ENCODE results near the gene TP73.

DNA sequence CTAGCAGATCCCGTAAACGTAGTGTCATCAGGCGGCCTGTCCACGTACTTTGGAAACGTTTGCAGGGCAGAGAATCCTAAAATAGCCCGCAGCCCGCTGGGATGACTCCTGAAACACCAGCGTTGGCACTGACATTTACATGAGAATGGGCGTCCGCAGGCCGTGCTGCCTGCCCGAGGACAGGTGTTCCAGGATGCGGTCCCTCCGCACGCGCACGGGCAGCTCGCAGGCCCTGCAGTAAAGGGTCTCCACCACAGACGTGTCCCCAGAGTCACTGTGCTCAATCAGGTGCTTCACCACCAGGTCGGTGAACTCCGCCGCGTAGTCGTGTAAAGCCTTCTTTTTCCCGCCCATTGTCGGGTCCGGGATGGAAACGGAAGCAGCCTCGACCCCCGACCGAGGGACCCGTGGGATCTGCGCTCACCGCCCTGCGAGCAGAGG, 94.1 kb downstream of the TP73 start:
- TF ChIP-seq, protein P1, sequence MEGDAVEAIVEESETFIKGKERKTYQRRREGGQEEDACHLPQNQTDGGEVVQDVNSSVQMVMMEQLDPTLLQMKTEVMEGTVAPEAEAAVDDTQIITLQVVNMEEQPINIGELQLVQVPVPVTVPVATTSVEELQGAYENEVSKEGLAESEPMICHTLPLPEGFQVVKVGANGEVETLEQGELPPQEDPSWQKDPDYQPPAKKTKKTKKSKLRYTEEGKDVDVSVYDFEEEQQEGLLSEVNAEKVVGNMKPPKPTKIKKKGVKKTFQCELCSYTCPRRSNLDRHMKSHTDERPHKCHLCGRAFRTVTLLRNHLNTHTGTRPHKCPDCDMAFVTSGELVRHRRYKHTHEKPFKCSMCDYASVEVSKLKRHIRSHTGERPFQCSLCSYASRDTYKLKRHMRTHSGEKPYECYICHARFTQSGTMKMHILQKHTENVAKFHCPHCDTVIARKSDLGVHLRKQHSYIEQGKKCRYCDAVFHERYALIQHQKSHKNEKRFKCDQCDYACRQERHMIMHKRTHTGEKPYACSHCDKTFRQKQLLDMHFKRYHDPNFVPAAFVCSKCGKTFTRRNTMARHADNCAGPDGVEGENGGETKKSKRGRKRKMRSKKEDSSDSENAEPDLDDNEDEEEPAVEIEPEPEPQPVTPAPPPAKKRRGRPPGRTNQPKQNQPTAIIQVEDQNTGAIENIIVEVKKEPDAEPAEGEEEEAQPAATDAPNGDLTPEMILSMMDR (IDR thresholded peaks at IDR 0.05 in 2 of 3, conservative IDR thresholded peaks at IDR 0.05 in 1 of 3; ENCODE audit: borderline replicate concordance in 1 of 3, insufficient read depth in 1 of 3, low read depth in 2 of 3, low read length in 2 of 3), result no peak
- TF ChIP-seq EZH2 (IDR thresholded peaks at IDR 0.05), result no peak
- TF ChIP-seq, protein P2, sequence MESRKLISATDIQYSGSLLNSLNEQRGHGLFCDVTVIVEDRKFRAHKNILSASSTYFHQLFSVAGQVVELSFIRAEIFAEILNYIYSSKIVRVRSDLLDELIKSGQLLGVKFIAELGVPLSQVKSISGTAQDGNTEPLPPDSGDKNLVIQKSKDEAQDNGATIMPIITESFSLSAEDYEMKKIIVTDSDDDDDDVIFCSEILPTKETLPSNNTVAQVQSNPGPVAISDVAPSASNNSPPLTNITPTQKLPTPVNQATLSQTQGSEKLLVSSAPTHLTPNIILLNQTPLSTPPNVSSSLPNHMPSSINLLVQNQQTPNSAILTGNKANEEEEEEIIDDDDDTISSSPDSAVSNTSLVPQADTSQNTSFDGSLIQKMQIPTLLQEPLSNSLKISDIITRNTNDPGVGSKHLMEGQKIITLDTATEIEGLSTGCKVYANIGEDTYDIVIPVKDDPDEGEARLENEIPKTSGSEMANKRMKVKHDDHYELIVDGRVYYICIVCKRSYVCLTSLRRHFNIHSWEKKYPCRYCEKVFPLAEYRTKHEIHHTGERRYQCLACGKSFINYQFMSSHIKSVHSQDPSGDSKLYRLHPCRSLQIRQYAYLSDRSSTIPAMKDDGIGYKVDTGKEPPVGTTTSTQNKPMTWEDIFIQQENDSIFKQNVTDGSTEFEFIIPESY (IDR thresholded peaks at IDR 0.05; ENCODE audit: extremely low read depth, insufficient replicate concordance, low read length), result no peak
- TF ChIP-seq, protein P3, sequence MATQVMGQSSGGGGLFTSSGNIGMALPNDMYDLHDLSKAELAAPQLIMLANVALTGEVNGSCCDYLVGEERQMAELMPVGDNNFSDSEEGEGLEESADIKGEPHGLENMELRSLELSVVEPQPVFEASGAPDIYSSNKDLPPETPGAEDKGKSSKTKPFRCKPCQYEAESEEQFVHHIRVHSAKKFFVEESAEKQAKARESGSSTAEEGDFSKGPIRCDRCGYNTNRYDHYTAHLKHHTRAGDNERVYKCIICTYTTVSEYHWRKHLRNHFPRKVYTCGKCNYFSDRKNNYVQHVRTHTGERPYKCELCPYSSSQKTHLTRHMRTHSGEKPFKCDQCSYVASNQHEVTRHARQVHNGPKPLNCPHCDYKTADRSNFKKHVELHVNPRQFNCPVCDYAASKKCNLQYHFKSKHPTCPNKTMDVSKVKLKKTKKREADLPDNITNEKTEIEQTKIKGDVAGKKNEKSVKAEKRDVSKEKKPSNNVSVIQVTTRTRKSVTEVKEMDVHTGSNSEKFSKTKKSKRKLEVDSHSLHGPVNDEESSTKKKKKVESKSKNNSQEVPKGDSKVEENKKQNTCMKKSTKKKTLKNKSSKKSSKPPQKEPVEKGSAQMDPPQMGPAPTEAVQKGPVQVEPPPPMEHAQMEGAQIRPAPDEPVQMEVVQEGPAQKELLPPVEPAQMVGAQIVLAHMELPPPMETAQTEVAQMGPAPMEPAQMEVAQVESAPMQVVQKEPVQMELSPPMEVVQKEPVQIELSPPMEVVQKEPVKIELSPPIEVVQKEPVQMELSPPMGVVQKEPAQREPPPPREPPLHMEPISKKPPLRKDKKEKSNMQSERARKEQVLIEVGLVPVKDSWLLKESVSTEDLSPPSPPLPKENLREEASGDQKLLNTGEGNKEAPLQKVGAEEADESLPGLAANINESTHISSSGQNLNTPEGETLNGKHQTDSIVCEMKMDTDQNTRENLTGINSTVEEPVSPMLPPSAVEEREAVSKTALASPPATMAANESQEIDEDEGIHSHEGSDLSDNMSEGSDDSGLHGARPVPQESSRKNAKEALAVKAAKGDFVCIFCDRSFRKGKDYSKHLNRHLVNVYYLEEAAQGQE (IDR thresholded peaks at IDR 0.05; ENCODE audit: low read depth), result no peak
- no peak for TF ChIP-seq EZH2phosphoT487 (IDR thresholded peaks at IDR 0.05; ENCODE audit: borderline replicate concordance)
- TF ChIP-seq POLR2AphosphoS5 (IDR thresholded peaks at IDR 0.05; ENCODE audit: low read depth, low read length), result no peak
- TF ChIP-seq, protein P4, sequence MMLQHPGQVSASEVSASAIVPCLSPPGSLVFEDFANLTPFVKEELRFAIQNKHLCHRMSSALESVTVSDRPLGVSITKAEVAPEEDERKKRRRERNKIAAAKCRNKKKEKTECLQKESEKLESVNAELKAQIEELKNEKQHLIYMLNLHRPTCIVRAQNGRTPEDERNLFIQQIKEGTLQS (IDR thresholded peaks at IDR 0.05), result no peak
- TF ChIP-seq CEBPB (IDR thresholded peaks at IDR 0.05; ENCODE audit: low read depth), result no peak
- TF ChIP-seq POLR2A (IDR thresholded peaks at IDR 0.05; ENCODE audit: borderline replicate concordance, extremely low read depth, insufficient read depth, insufficient read length), result no peak
- TF ChIP-seq SRF (IDR thresholded peaks at IDR 0.05; ENCODE audit: low read depth), result no peak
- no peak for TF ChIP-seq EGR1 (IDR thresholded peaks at IDR 0.05; ENCODE audit: low read depth)
- TF ChIP-seq ZNF274 (IDR thresholded peaks at IDR 0.05; ENCODE audit: low read depth, low read length), result no peak
